Fibroblast of lung (primary cell): ENCODE measurements around the gene GSE1. TPM values are rescaled to one million over a fixed set of nuclear protein-coding genes. Genes with fewer than 3 reads are reported as not detected.

ENCODE experiments used
- DNase-seq, 2 donors: peaks; one replicate each; pipeline versions ENCODE4 v3.0.0 to v3.0.0-alpha.2; 2010; ENCODE audit warnings: low read depth in 2 of 2
- H2AFZ ChIP-seq: 2 replicates; pipeline ENCODE4 v1.5.1; 2012; ENCODE audit warnings: low read length, control low read depth, inconsistent platforms
- H3K27ac ChIP-seq: 2 replicates; pipeline ENCODE4 v1.5.1; 2011; ENCODE audit warnings: low read length, control low read depth; ENCODE audit not compliant: insufficient read depth
- H3K27me3 ChIP-seq: 2 replicates; pipeline ENCODE4 v1.5.1; 2011; ENCODE audit warnings: mild to moderate bottlenecking, low read length; ENCODE audit not compliant: control insufficient read depth, insufficient read depth
- H3K36me3 ChIP-seq: 2 replicates; pipeline ENCODE4 v1.5.1; 2011; ENCODE audit warnings: low read length; ENCODE audit not compliant: control insufficient read depth, insufficient read depth
- H3K4me1 ChIP-seq: 2 replicates; pipeline ENCODE4 v1.5.1; 2011; ENCODE audit warnings: low read length; ENCODE audit not compliant: control insufficient read depth, insufficient read depth; ENCODE audit errors: extremely low read depth
- H3K4me2 ChIP-seq: 2 replicates; pipeline ENCODE4 v1.5.1; 2011; ENCODE audit warnings: low read length, control low read depth; ENCODE audit not compliant: insufficient read depth; ENCODE audit errors: extremely low read depth
- H3K4me3 ChIP-seq, 4 experiments: fragments of 200-600 bp in 1 of 4; sonication (generic) in 1 of 4; replicated peaks in 1 of 4; 2 replicates each; pipeline ENCODE4 v1.5.1; 2011 to 2016; ENCODE audit warnings: low read length in 4 of 4, low read depth in 3 of 4, mild to moderate bottlenecking in 3 of 4, control low read depth in 2 of 4, inconsistent platforms in 1 of 4, mixed read lengths in 1 of 4; ENCODE audit not compliant: insufficient read depth in 1 of 4; ENCODE audit errors: control extremely low read depth in 1 of 4
- H3K79me2 ChIP-seq: 2 replicates; pipeline ENCODE4 v1.5.1; 2012; ENCODE audit warnings: mild to moderate bottlenecking, low read length, inconsistent platforms; ENCODE audit not compliant: control insufficient read depth, insufficient read depth
- H3K9ac ChIP-seq: 2 replicates; pipeline ENCODE4 v1.5.1; 2011; ENCODE audit warnings: mild to moderate bottlenecking, low read length, control low read depth; ENCODE audit not compliant: insufficient read depth
- H3K9me3 ChIP-seq: 2 replicates; pipeline ENCODE4 v1.5.1; 2012; ENCODE audit warnings: low read depth, low read length; ENCODE audit not compliant: control insufficient read depth, insufficient read depth
- H4K20me1 ChIP-seq: 2 replicates; pipeline ENCODE4 v1.5.1; 2011; ENCODE audit warnings: low read length; ENCODE audit not compliant: control insufficient read depth, insufficient read depth; ENCODE audit errors: extremely low read depth
- CTCF ChIP-seq, 2 donors: IDR thresholded peaks in 1 of 2; conservative IDR thresholded peaks in 1 of 2; 1 replicate in 1 of 2; 2 replicates in 1 of 2; pipeline ENCODE4 v1.5.1; 2011 to 2012; ENCODE audit warnings: low read length in 2 of 2, control low read depth in 1 of 2, inconsistent platforms in 1 of 2, low read depth in 1 of 2, mild to moderate bottlenecking in 1 of 2
- EZH2 ChIP-seq: IDR thresholded peaks from 2 replicates; pipeline ENCODE4 v1.5.1; 2012; ENCODE audit warnings: low read length, control low read depth, mild to moderate bottlenecking; ENCODE audit errors: missing control alignments
- polyA plus RNA-seq, 2 donors: library from polyadenylated mRNA; depleted of rRNA in 1 of 2; stranded (reverse) in 1 of 2; unstranded in 1 of 2; fragments of >200 nt; gene quantifications; 2 replicates each; pipeline ENCODE4 v1.2.1, GENCODE V29; 2011 to 2012; ENCODE audit warnings: missing spikeins in 1 of 2
- total RNA-seq: library from RNA; depleted of rRNA; stranded (reverse); fragments of >200 nt; gene quantifications from 2 replicates; pipeline ENCODE4 v1.2.1, GENCODE V29; 2014

The GSE1 gene
- total and polyA plus RNA-seq, 2 donors (not counting 1 experiment from before 2014, with no cell fraction given) = 11.0 to 35.7 TPM

- no peak overlapping the region for H3K4me2 ChIP-seq
- H2AFZ ChIP-seq = no peak overlapping the region
- no peaks in the 10 kb centered on the region for H4K20me1 ChIP-seq
- no peaks in the 10 kb centered on the region for H3K27me3 ChIP-seq
- no peak overlapping the region for H3K27ac ChIP-seq
- no peak overlapping the region for H3K4me3 ChIP-seq
- H3K79me2 ChIP-seq = peaks cover 25% of the 10 kb centered on the region
- TF ChIP-seq CTCF (conservative IDR thresholded peaks at IDR 0.05 in 1 of 2, IDR thresholded peaks at IDR 0.05 in 1 of 2; ENCODE audit: low read depth in 1 of 2, low read length in 2 of 2) (no peak), EZH2 (no peak)
- H3K9me3 ChIP-seq = no peaks in the 10 kb centered on the region
- no peak overlapping the region for H3K9ac ChIP-seq
- peaks cover 12% of the 10 kb centered on the region for H3K4me1 ChIP-seq
- no peaks in the 10 kb centered on the region for H3K36me3 ChIP-seq
- DNase-seq = no peak
Measured at GRCh38 chr16:85580684-85581083, 32.4 kb upstream of the GSE1 start.

GRCh38 chr16:85582229-85582991 is 30.7 kb upstream of the GSE1 start:
- H3K4me2 ChIP-seq = peak overlapping the region; percentile 59
- no peaks in the 10 kb centered on the region for H3K36me3 ChIP-seq
- H3K27ac ChIP-seq = peak overlapping the region; percentile 52
- no peaks in the 10 kb centered on the region for H4K20me1 ChIP-seq
- no peak overlapping the region for H3K4me3 ChIP-seq
- no peaks in the 10 kb centered on the region for H3K27me3 ChIP-seq
- TF ChIP-seq EZH2 (no peak), CTCF (conservative IDR thresholded peaks at IDR 0.05 in 1 of 2, IDR thresholded peaks at IDR 0.05 in 1 of 2; ENCODE audit: low read depth in 1 of 2, low read length in 2 of 2) (no peak)
- H3K9ac ChIP-seq = no peak overlapping the region
- DNase-seq = no peak
- no peak overlapping the region for H2AFZ ChIP-seq
- H3K4me1 ChIP-seq = peaks cover 16% of the 10 kb centered on the region
- peaks cover 15% of the 10 kb centered on the region for H3K79me2 ChIP-seq
- H3K9me3 ChIP-seq = no peaks in the 10 kb centered on the region

GRCh38 chr16:85583491-85584181 is 29.5 kb upstream of the GSE1 start:
- no peaks in the 10 kb centered on the region for H3K36me3 ChIP-seq
- H3K4me1 ChIP-seq = peaks cover 16% of the 10 kb centered on the region
- no peak overlapping the region for H2AFZ ChIP-seq
- H3K4me3 ChIP-seq = peak overlapping the region in 1 of 4 experiments; percentile 22
- DNase-seq = peak; percentile 70 to 92
- H3K27me3 ChIP-seq = no peaks in the 10 kb centered on the region
- peaks cover 13% of the 10 kb centered on the region for H3K79me2 ChIP-seq
- H3K27ac ChIP-seq = peak overlapping the region; percentile 53
- H3K9me3 ChIP-seq = no peaks in the 10 kb centered on the region
- H3K9ac ChIP-seq = no peak overlapping the region
- H3K4me2 ChIP-seq = no peak overlapping the region
- TF ChIP-seq EZH2 (no peak), CTCF (conservative IDR thresholded peaks at IDR 0.05 in 1 of 2, IDR thresholded peaks at IDR 0.05 in 1 of 2; ENCODE audit: low read depth in 1 of 2, low read length in 2 of 2) (no peak)
- no peaks in the 10 kb centered on the region for H4K20me1 ChIP-seq
